Stimulated activated CD4-positive, alpha-beta T cell treated with anti-CD3 and anti-CD28 coated beads, Interleukin-4, amount 100 ng/mL, for 1 hour (primary cell): Measurements from ENCODE around the gene CLEC14A.

ENCODE experiments used
- DNase-seq: peaks from one replicate; pipeline ENCODE4 v3.0.0-alpha.2; 2020

The CLEC14A gene, protein sequence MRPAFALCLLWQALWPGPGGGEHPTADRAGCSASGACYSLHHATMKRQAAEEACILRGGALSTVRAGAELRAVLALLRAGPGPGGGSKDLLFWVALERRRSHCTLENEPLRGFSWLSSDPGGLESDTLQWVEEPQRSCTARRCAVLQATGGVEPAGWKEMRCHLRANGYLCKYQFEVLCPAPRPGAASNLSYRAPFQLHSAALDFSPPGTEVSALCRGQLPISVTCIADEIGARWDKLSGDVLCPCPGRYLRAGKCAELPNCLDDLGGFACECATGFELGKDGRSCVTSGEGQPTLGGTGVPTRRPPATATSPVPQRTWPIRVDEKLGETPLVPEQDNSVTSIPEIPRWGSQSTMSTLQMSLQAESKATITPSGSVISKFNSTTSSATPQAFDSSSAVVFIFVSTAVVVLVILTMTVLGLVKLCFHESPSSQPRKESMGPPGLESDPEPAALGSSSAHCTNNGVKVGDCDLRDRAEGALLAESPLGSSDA

GRCh38 chr14:38255673-38256532, at the start of gene CLEC14A:
TSS of gene CLEC14A (minus strand) at chr14:38256093. CDS start at chr14:38256022, 71 bp downstream.
- DNase-seq = peak; percentile 4

DNA sequence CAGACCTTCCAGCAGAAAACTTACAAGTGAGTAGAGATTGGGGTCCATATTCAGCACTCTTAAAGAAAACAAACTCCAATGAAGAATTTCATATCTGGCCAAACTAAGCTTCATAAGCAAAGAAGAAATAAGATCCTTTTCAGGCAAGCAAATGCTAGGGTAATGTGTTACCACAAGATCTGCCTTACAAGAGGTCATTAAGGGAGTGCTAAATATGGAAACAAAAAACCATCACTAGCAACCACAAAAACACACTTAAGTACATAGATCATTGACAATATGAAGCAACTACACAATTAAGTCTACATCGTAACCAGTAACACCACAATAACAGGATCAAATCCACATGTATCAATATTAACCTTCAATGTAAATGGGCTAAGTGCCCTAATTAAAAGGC, 47.1 kb upstream of the CLEC14A start:
- no peak for DNase-seq

DNA sequence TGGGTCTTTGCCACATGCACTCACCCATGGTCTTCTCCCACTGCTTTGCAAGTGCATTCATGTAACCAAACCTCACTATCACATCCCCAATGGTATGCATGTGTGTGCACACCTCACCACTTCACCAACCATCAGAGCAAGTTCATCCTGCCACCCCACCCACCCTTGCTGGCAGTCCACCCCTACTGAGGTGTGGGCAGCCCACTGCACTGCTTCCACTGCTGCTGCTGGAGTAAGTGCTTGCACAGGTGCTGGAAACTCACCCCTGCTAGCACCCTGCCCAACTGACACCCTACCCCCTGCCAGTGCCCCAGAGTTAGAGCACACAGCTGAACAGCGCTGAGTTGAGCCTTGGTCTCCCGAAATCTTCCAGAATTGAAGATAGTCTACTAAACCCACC, 46.1 kb upstream of the CLEC14A start:
- DNase-seq = no peak

GRCh38 chr14:38297681-38298080, 41.8 kb upstream of the CLEC14A start:
- DNase-seq = no peak

GRCh38 chr14:38291681-38292467, 36.0 kb upstream of the CLEC14A start:
- no peak for DNase-seq

DNA sequence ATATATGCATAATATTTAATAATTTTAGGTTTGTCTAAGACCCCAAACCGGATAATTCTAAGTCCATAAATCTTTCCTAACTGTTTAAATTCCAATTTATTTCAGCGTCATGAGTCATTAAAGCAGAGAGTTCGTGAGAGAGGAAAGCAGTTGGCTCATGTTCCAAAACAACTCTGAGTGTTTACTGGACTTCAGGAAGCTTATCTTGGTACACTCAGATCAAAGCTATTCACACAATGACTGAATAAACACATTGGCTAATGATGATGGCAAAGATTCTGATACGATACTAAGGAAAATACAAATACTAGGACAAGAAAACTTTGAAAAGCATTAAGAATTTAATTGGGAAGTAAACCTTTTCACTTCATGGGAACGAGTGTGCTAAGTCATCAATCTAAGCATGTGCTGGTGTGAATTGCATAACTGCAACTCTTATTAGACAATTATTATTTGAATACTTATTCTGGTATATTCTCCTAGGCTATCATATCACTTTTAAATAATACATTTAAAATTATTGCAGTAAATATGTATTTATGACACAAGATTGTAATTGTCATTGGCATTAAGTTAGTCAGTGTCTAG, 34.8 kb upstream of the CLEC14A start:
- DNase-seq = no peak

GRCh38 chr14:38286452-38286851, 30.6 kb upstream of the CLEC14A start:
- DNase-seq = no peak

- no peak for DNase-seq
Observed at GRCh38 chr14:38285962-38286361, 30.1 kb upstream of the CLEC14A start.

DNA sequence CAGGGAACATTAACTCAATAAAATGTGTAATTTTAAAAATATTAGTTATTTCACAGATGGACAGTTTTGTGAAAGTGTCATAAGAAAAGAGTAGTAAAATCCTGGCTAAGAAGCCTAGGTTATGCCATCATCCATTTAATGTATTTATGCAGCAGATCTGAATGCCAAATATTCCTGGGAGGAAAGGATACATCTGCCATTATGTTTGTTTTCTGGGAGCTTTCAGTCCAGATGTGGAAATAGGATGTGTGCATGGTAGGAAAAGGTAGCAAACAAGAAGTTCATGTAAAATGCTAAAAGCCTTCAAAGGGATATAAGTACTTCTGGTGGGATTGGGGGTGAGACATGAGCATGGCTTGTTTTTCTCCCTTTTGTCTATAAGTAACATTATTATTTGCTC, 27.0 kb upstream of the CLEC14A start:
- no peak for DNase-seq

- no peak for DNase-seq
Observed at GRCh38 chr14:38280081-38280480, 24.2 kb upstream of the CLEC14A start.

DNA sequence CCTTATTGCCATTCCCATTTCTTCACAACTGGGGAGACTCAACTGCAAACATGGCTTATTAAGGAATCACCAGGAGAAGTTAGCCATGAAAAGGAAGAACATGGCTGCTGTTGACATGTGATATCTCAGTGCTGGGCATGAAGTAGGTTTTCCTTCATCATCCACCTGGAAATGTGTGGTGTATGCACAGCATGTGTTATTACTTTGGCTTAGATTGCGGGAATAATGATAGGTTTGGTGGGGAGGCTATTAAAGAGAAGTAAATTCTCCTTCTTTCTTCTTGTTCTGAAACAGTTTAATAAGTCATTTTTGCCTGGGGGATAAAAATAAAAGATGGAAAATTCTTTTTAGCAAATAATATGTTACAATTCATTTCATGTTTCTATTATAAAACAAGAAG, 23.7 kb upstream of the CLEC14A start:
- no peak for DNase-seq

DNA sequence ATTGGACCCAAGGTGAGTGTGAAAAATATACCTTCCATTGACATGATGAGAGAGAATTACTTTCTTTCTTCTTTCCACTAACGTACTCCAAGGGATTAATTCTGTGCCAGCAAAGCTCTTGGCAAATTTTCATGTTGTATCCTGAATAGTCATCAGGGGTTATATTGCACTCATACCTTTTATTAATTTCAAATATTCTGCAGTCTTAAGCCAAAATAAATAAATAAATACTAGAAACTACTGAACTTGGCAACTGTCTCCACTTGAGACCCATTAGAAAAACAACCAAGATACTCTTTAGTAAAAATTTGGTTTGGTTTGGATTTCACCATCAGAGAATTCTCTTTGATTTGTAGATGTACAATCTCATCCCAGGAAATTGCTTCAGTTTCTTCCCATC, 22.1 kb upstream of the CLEC14A start:
- no peak for DNase-seq

DNA sequence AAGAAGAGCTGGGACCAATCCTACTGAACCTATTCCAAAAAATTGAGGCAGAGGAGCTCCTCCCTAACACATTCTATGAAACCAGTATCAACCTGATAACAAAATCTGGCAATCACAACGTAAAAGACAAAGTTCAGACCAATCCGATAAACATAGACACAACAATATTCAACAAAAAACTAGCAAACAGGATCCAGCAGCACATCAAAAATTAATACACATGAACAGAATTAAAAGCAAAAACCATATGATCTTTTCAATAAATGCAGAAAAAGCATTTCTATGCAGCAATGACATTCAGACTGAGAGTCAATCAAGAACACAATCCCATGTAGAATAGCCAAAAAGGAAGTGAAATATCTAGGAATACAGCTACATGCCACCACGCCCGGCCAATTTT, 7.0 kb upstream of the CLEC14A start:
- DNase-seq = no peak

DNA sequence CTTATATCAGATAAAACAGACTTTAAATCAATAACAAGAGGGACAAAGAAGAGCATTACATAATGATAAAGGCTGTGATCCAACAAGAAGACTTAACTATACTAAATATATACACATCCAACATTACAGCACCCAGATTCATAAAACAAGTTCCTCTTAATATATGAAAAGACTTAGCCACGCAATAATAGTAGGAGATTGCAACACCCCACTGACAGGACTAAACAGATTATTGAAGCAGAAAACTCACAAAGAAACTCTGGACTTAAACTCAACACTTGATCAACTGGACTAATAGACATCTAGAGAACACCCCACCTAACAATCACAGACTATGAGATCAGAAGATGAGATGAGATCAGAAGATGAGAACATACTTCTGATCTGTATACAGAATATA, 5.7 kb upstream of the CLEC14A start:
- no peak for DNase-seq

DNA sequence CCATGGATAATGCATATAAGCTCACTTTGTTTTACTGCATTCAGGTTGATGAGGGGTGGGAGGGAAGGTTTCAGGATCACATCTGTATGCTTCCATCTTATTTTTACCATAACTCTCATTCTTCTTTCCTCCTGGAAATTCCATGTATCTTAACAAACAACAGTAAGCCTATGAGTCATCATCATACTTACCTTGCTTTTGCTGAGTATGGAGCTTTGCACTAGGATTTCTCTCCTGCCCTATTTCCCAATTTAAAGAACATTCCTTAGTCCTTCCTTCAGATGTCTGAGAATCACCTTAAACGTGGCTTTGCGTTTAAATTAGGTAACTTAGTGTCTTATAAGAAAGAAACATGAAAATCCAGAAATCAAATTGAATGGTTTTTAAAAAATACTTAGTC, 1.6 kb upstream of the CLEC14A start:
- DNase-seq = no peak

DNA sequence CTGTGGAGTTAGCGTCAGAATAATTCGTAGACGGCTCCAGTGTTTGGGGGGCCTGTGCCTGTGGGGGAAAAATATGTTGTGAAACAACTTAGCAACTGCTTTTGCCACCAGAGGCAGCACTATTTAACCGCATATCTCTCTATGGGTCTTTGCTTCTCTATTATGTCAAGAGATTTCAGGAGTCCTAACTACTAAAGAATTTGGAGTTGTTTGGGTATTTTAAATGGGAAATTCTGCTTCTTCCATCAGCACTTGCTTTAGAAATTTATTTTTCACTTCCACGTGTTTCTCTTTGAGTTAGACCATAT, 594 bp upstream of the CLEC14A start:
- no peak for DNase-seq

GRCh38 chr14:38255408-38255672, 553 bp downstream of the CLEC14A start:
- peak; percentile 1 for DNase-seq

- no peak for DNase-seq
Observed at GRCh38 chr14:38254571-38255407, 1.1 kb downstream of the CLEC14A start.

DNA sequence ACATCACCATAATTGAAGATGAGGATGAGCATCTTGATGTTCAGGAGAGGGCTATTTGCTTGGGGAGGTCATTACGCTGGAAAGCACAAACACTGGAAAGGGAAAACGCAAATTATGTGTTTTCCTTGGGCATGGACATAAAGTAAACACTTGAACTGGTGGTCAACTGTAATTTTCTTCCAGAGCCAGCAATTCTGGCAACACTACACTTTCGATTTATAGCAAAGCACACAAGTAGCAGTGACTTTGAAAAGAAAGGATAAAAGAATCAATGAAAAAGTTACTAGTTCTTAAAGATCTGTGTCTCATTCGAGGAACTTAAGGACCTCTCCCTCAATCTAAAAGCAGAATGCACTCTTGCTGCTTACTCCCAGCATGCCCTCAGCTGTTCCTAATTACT, 2.2 kb downstream of the CLEC14A start:
- no peak for DNase-seq

DNA sequence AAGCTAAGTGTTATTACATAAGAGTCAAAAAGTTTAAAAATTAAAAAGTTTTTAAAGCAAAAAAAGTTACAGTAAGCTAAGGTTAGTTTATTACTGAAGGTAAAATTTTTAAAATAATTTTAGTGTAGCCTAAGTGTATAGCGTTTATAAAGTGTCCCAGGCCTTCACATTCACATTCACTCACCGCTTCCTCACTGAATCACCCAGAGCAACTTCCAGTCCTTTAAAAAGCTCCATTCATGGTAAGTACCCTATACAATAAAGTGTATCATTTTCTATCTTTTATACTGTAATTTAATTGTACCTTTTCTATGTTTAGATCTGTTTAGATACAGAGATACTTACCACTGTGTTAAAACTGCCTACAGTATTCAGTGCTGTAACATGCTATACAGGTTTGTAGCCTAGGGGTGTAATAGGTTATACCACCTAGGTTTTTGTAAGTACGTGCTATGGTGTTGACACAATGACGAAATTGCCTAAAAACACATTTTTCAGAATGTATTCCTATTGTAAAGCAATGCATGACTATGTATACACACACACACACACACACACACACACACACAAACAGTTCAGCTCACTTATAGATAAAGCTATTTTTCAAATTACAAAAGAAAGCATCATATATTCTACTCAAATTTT, 3.7 kb downstream of the CLEC14A start:
- DNase-seq = no peak

DNA sequence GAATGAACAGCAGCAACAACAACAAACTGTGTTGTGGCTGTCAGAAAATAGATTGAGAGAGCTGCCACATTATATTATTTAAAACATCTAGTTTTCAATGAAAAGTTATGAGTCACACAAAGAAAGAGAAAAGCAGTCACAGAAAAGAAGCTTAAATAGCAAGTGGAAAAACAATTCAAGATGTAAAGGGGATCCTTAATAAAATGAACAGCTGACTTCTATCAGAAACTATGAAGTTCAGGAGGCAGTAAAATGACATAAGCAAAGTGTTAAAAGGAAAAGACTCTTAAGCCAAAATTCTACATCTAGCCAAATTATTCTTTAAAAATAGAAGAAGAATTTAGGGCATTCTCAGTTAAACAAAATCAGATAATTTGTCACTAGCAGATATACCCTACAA, 5.6 kb downstream of the CLEC14A start:
- no peak for DNase-seq
